Ascending aorta (tissue), 2 donors: Measurements from ENCODE around the gene NTF4. TPM values are rescaled to one million over a fixed set of nuclear protein-coding genes. Genes with fewer than 3 reads are reported as not detected.

Experiments used
- DNase-seq, 2 donors: peaks; one replicate each; pipeline ENCODE4 v3.0.0-alpha.2; 2019; ENCODE audit warnings: low spot score in 2 of 2
- H3K27ac ChIP-seq, 2 donors: fragments of 200-600 bp; sonication (generic); one replicate each; pipeline ENCODE4 v1.5.1; 2016 to 2017; ENCODE audit warnings: mild to moderate bottlenecking in 1 of 2
- H3K27me3 ChIP-seq: fragments of 200-600 bp; sonication (generic); one replicate; pipeline ENCODE4 v1.5.1; 2017
- H3K36me3 ChIP-seq, 2 donors: fragments of 200-600 bp; sonication (generic); one replicate each; pipeline ENCODE4 v1.5.1; 2016
- H3K4me1 ChIP-seq, 2 donors: fragments of 200-600 bp; sonication (generic); one replicate each; pipeline ENCODE4 v1.5.1; 2016 to 2017; ENCODE audit warnings: mild to moderate bottlenecking in 1 of 2
- H3K4me3 ChIP-seq, 2 donors: fragments of 200-600 bp; sonication (generic); one replicate each; pipeline ENCODE4 v1.5.1; 2016 to 2017; ENCODE audit warnings: mild to moderate bottlenecking in 1 of 2
- H3K9me3 ChIP-seq, 2 donors: fragments of 200-600 bp; sonication (generic); one replicate each; pipeline ENCODE4 v1.5.1; 2016
- intact Hi-C: fragments of 100-400 bp; cut with DNase I; formaldehyde crosslinking; loops from one replicate; pipeline ENCODE4 v1.15.1; 2023
- total RNA-seq: library from RNA; depleted of rRNA; stranded (reverse); fragments of >200 nt; gene quantifications from one replicate; pipeline ENCODE4 v1.1.0, GENCODE V29; 2016
- TF ChIP-seq, protein P1 (sequence below), 3 experiments: fragments of 200-600 bp in 2 of 3; fragments of 450-650 bp in 1 of 3; sonication (generic) in 2 of 3; IDR thresholded peaks; one replicate each; pipeline ENCODE4 v1.5.1; 2016 to 2019; ENCODE audit warnings: antibody characterized with exemption in 3 of 3, mild to moderate bottlenecking in 1 of 3, moderate library complexity in 1 of 3

Gene NTF4
- total RNA-seq, 1 donor from 2014 or later: not detected

GRCh38 chr19:49011194-49011593, 53.4 kb downstream of the NTF4 start:
- DNase-seq: no peak
- Histone ChIP-seq H3K27ac (no peak overlapping the region), H3K9me3 (no peaks in the 10 kb centered on the region), H3K4me1 (no peaks in the 10 kb centered on the region), H3K4me3 (no peak overlapping the region), H3K36me3 (peaks cover 58 to 72% of the 10 kb centered on the region in 2 donors), H3K27me3 (no peaks in the 10 kb centered on the region)
- TF ChIP-seq, protein P1, sequence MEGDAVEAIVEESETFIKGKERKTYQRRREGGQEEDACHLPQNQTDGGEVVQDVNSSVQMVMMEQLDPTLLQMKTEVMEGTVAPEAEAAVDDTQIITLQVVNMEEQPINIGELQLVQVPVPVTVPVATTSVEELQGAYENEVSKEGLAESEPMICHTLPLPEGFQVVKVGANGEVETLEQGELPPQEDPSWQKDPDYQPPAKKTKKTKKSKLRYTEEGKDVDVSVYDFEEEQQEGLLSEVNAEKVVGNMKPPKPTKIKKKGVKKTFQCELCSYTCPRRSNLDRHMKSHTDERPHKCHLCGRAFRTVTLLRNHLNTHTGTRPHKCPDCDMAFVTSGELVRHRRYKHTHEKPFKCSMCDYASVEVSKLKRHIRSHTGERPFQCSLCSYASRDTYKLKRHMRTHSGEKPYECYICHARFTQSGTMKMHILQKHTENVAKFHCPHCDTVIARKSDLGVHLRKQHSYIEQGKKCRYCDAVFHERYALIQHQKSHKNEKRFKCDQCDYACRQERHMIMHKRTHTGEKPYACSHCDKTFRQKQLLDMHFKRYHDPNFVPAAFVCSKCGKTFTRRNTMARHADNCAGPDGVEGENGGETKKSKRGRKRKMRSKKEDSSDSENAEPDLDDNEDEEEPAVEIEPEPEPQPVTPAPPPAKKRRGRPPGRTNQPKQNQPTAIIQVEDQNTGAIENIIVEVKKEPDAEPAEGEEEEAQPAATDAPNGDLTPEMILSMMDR (IDR thresholded peaks at IDR 0.05): no peak
- intact Hi-C loops: no loop called here

Other genes starting within 250 kb of the NTF4 start
- gene HSD17B14, start 228.3 kb downstream of the NTF4 start, total RNA-seq: 9.8 TPM
- 237 TPM for gene PLEKHA4, start 196.2 kb downstream of the NTF4 start, total RNA-seq
- 142 TPM for gene PPP1R15A, start 192.4 kb downstream of the NTF4 start, total RNA-seq
- gene TULP2, start 166.1 kb downstream of the NTF4 start, total RNA-seq: not detected
- 505 TPM for gene NUCB1, start 164.5 kb downstream of the NTF4 start, total RNA-seq
- gene DHDH, start 131.1 kb downstream of the NTF4 start, total RNA-seq: not detected
- 182 TPM for gene BAX, start 109.9 kb downstream of the NTF4 start, total RNA-seq
- 7,736 TPM for gene FTL, start 99.5 kb downstream of the NTF4 start, total RNA-seq
- gene GYS1, start 71.5 kb downstream of the NTF4 start, total RNA-seq: 21.8 TPM
- 106 TPM for gene RUVBL2, start 70.9 kb downstream of the NTF4 start, total RNA-seq
- not detected for gene LHB, start 47.7 kb downstream of the NTF4 start, total RNA-seq
- not detected for gene CGB3, start 40.5 kb downstream of the NTF4 start, total RNA-seq
- gene CGB2, start 32.9 kb downstream of the NTF4 start, total RNA-seq: not detected
- not detected for gene CGB1, start 27.9 kb downstream of the NTF4 start, total RNA-seq
- gene CGB5, start 21.0 kb downstream of the NTF4 start, total RNA-seq: not detected
- gene CGB8, start 15.7 kb downstream of the NTF4 start, total RNA-seq: not detected
- 10.2 TPM for gene CGB7, start 7.1 kb downstream of the NTF4 start, total RNA-seq
- gene KCNA7, start 7.9 kb upstream of the NTF4 start, total RNA-seq: not detected
- gene SNRNP70, start 20.6 kb upstream of the NTF4 start, total RNA-seq: 185 TPM
- 42.1 TPM for gene LIN7B, start 49.6 kb upstream of the NTF4 start, total RNA-seq
- not detected for gene C19orf73, start 54.3 kb upstream of the NTF4 start, total RNA-seq
- 33.3 TPM for gene PPFIA3, start 54.7 kb upstream of the NTF4 start, total RNA-seq
- gene HRC, start 90.6 kb upstream of the NTF4 start, total RNA-seq: not detected
- gene TRPM4, start 93.0 kb upstream of the NTF4 start, total RNA-seq: 63.4 TPM